MG63 (cell line): ENCODE measurements around the gene IQGAP3. TPM values are rescaled to one million over a fixed set of nuclear protein-coding genes. Genes with fewer than 3 reads are reported as not detected.

Experiments
- DNase-seq: peaks from one replicate; pipeline ENCODE4 v3.0.0-alpha.2; 2020
- H3K27me3 ChIP-seq: fragments of 250-450 bp; sonication (Bioruptor Pico); 2 replicates; pipeline ENCODE4 v1.5.1; 2020; ENCODE audit warnings: mild to moderate bottlenecking, moderate library complexity
- H3K36me3 ChIP-seq: fragments of 250-450 bp; sonication (Bioruptor Pico); 2 replicates; pipeline ENCODE4 v1.5.1; 2020; ENCODE audit warnings: mild to moderate bottlenecking, moderate library complexity
- H3K4me3 ChIP-seq: fragments of 250-450 bp; sonication (Bioruptor Pico); 2 replicates; pipeline ENCODE4 v1.5.1; 2020; ENCODE audit warnings: mild to moderate bottlenecking, moderate library complexity
- H3K9me3 ChIP-seq: fragments of 250-450 bp; sonication (Bioruptor Pico); 2 replicates; pipeline ENCODE4 v1.5.1; 2020; ENCODE audit warnings: mild to moderate bottlenecking, moderate library complexity
- total RNA-seq: library from RNA; depleted of rRNA; stranded (reverse); fragments of >200 nt; shearing (Covaris generic); gene quantifications from 2 replicates; pipeline ENCODE4 v1.2.3, GENCODE V29; 2014; ENCODE audit warnings: low replicate concordance

The IQGAP3 gene
- total RNA-seq, 1 experiment from 2014 or later, result 20.7 TPM

GRCh38 chr1:156490401-156491032, 81.8 kb downstream of the IQGAP3 start:
- no peak for DNase-seq
- Histone ChIP-seq H3K4me3 (no peak overlapping the region), H3K9me3 (no peaks in the 10 kb centered on the region), H3K27me3 (no peaks in the 10 kb centered on the region), H3K36me3 (peaks cover 19% of the 10 kb centered on the region)

- no peak overlapping the region for H3K4me3 ChIP-seq
- H3K27me3 ChIP-seq, result no peaks in the 10 kb centered on the region
- no peak for DNase-seq
- H3K36me3 ChIP-seq, result peaks cover 13% of the 10 kb centered on the region
- H3K9me3 ChIP-seq, result no peaks in the 10 kb centered on the region
Observed at GRCh38 chr1:156489935-156490293, 82.5 kb downstream of the IQGAP3 start.

DNA sequence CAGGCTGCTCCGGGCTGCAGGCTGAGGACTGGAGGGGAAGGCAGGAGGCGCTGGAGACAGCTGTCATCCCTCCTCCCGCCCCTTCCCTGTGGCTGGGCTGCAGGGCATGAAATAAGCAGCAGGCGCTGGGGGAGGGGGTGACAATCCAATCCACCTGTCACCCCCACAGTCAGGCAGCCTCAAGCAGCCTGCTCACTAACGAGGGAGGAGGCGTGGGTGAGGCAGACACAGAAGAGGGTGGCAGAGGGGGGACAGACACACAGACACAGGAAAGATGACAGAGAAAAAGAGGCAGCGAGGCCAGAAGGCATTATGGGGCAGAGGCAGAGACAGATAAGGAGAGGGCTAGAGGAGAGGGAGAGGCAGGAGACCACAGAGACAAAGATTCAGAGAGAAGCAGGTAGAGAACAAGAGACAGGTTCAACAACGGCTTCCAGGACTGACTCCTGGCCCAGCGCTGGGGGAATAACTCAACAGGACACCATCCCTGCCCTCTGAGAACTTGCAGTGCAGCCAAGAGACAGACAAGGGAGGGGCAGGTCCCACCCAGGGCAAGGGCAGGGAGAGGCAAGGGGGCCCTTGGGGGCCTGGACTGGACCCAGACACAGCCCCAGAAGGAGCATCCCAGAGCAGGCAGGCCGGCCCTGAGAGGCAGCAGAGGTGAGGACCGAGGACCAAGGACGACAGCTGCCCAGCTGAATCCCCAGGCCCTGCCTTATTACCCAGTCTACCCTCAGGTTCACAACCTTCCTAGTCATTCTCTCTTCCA, 83.0 kb downstream of the IQGAP3 start:
- Histone ChIP-seq H3K36me3 (peaks cover 10% of the 10 kb centered on the region), H3K4me3 (no peak overlapping the region), H3K27me3 (no peaks in the 10 kb centered on the region), H3K9me3 (no peaks in the 10 kb centered on the region)
- DNase-seq, result no peak

DNA sequence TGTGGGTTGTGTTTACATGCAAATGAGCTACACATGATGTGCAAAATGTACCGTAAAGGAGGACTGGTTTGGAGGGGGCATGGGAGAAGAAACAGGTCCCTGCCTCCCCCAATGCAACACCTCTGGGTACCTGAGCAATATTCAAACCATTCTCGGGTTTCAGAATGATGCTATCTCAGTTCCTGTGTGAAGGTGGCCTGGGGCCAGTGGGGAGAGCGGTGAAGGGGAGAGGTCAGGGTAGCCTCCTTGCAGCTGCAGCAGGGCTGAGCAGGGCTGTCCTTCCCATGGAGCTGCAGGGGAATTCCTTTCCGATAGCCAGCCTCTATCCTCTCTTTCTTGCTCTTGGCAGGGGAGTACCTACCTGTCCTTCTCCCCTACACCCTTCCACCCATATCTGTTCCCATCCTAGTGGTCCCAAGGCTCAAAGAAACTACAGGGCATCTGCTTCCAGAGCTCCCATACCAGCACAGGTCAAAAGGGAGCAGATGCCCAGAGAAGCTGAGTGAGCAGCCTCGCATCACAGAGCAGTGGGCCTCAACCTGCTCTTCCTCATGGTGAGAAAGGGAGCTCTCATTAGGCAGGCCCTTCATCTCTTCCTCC, 83.7 kb downstream of the IQGAP3 start:
- Histone ChIP-seq H3K9me3 (no peaks in the 10 kb centered on the region), H3K4me3 (no peak overlapping the region), H3K36me3 (peaks cover 10% of the 10 kb centered on the region), H3K27me3 (no peaks in the 10 kb centered on the region)
- no peak for DNase-seq

DNA sequence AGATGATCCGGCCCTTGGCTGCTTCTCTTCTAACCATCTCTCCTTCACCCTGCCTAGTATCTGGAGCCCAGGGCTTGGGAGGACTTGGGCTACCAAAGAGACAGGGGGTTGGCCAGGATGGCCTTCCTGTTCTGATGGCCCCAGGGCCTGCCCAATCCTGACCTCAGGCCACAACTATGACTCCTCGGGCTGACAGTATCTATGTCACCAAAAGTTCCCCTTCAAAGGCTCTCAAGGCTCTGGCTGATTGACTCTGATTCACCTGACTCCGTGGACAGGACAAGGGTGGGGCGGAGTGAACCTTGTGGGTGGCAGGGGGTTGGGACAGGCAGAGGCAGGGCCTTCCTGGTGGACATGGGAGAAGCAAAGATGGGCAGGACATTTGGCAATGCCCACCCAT, 84.5 kb downstream of the IQGAP3 start:
- Histone ChIP-seq H3K9me3 (no peaks in the 10 kb centered on the region), H3K27me3 (no peaks in the 10 kb centered on the region), H3K36me3 (peaks cover 14% of the 10 kb centered on the region), H3K4me3 (no peak overlapping the region)
- no peak for DNase-seq

DNA sequence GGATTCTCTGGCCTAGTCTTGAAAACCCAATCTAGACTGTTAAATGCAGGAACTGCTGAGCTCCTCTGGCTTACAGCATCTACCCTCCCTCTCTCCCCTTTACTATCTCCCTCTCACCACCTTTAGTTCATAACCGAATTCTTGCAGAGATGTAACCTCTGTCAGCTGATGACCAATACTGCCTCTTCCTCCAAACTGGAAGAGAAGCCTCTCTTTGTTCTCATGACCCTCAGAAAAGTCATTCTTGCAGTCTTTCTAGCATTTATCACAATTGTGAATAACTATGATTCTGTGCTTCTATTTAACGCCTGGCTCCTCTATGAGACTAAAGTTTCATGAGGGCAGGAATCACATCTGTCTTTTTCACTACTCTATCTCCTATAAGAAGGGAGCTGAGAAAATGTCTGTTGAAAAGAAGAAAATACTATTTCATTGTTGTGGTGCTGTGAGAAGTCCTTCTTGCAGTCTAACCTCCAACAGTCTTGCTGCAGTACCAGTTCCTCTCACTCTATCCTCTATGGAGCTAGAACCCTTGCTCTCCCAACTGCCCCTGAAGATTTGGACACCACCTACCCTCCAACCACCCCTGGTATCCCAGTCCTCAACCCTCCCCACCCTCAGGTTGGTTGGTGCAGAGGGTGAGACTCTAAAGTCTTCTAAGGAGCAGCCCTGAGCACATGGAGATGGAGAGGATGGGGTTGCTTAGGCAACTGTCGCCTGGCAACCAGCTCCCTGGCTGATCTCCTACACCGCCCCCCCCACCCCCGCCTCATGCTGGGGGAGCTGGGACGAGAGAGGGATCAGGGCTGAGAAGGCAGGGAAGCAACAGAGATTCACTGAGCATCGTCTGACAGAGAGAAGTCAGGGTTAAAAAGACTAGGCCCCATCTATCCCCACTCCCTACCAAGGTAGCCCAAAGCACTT, 85.7 kb downstream of the IQGAP3 start:
- Histone ChIP-seq H3K4me3 (no peak overlapping the region), H3K9me3 (no peaks in the 10 kb centered on the region), H3K36me3 (peaks cover 22% of the 10 kb centered on the region), H3K27me3 (no peaks in the 10 kb centered on the region)
- no peak for DNase-seq

- Histone ChIP-seq H3K9me3 (no peaks in the 10 kb centered on the region), H3K36me3 (peaks cover 25% of the 10 kb centered on the region), H3K4me3 (no peak overlapping the region), H3K27me3 (no peaks in the 10 kb centered on the region)
- DNase-seq, result no peak
Observed at GRCh38 chr1:156485984-156486383, 86.4 kb downstream of the IQGAP3 start.

- DNase-seq, result no peak
- H3K9me3 ChIP-seq, result no peaks in the 10 kb centered on the region
- no peaks in the 10 kb centered on the region for H3K27me3 ChIP-seq
- H3K4me3 ChIP-seq, result no peak overlapping the region
- H3K36me3 ChIP-seq, result peaks cover 39% of the 10 kb centered on the region
Observed at GRCh38 chr1:156484480-156485058, 87.8 kb downstream of the IQGAP3 start.

DNA sequence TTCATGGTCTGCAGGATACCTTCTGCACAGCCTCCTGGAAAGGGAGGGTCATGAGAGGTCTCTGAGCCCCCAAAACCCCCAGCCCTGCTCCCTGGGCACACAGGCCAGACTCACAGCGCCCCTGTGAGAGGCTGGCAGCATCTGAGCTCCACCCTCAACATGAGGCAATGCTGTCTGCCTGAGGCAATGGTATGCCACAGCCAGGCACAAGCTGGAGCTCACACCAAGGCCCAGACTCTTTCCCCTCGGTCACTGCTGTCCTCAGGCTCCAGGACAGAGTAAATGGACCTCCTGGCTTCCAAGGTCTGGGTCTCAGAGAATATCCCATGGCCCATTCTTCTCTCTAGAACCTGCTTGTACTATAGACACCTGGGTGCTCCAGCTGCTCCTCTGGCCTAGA, 89.0 kb downstream of the IQGAP3 start:
- Histone ChIP-seq H3K36me3 (peaks cover 50% of the 10 kb centered on the region), H3K9me3 (no peaks in the 10 kb centered on the region), H3K27me3 (no peaks in the 10 kb centered on the region), H3K4me3 (no peak overlapping the region)
- DNase-seq, result no peak

- no peak for DNase-seq
- Histone ChIP-seq H3K4me3 (no peak overlapping the region), H3K36me3 (peaks cover 60% of the 10 kb centered on the region)
Observed at GRCh38 chr1:156482276-156482675, 90.1 kb downstream of the IQGAP3 start.

GRCh38 chr1:156481527-156481926, 90.8 kb downstream of the IQGAP3 start:
- peaks cover 65% of the 10 kb centered on the region for H3K36me3 ChIP-seq
- no peak for DNase-seq
- H3K9me3 ChIP-seq, result no peaks in the 10 kb centered on the region
- H3K27me3 ChIP-seq, result no peaks in the 10 kb centered on the region
- no peak overlapping the region for H3K4me3 ChIP-seq

More at GRCh38 chr1:156482276-156482675, 90.1 kb downstream of the IQGAP3 start:
- H3K9me3 ChIP-seq, result no peaks in the 10 kb centered on the region
- no peaks in the 10 kb centered on the region for H3K27me3 ChIP-seq

GRCh38 chr1:156480411-156481192, 91.8 kb downstream of the IQGAP3 start:
- H3K9me3 ChIP-seq, result no peaks in the 10 kb centered on the region
- no peaks in the 10 kb centered on the region for H3K27me3 ChIP-seq
- DNase-seq, result no peak
- H3K36me3 ChIP-seq, result peaks cover 75% of the 10 kb centered on the region
- H3K4me3 ChIP-seq, result no peak overlapping the region

GRCh38 chr1:156480016-156480370, 92.4 kb downstream of the IQGAP3 start:
- no peak for DNase-seq
- peaks cover 81% of the 10 kb centered on the region for H3K36me3 ChIP-seq
- H3K27me3 ChIP-seq, result no peaks in the 10 kb centered on the region
- no peaks in the 10 kb centered on the region for H3K9me3 ChIP-seq
- H3K4me3 ChIP-seq, result no peak overlapping the region

DNA sequence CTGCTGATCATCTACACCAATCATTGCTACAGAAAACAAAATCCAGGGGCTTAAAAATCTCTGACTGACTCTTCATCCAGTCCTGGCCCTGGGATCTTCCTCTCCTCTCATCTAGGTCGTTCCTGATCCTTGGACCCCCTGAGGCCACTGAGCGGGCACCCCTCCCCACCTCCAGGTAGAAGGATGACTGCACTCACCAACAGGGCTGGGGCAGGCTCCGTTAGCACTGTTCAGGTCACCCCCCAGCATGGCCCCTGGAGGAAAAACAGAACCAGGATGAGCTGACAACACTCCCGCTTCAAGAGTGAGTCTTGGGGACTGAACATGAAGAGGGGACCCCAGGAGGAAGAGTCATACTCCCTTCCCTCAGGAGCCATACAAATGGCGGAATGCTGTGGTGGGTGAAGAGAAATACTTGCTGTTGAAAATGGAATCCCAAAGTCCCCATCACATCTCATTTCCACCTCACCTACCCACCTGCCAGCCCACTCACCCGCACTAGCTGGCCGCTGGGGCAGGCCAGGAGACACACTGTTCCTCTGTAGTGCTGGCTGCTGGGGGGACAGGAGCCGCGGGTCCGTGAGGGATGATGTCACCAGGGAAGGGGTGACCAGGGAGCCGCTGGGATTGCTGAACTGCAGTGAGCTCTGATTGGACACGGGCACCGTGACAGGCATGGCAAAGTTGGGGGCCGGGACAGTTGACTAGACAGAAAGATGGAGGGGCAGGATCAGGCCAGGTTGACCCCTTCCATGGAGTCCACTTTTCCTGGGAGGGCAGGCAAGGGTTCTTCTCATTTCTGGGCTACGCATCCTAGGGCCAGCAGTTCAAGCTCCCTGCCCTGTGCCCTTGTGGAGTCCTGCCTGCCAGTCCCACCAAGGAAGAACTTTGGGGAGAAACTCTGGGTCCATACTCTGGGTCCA, 93.0 kb downstream of the IQGAP3 start:
- DNase-seq, result no peak
- Histone ChIP-seq H3K27me3 (no peaks in the 10 kb centered on the region), H3K9me3 (no peaks in the 10 kb centered on the region), H3K36me3 (peaks cover 85% of the 10 kb centered on the region), H3K4me3 (no peak overlapping the region)

- Histone ChIP-seq H3K27me3 (no peaks in the 10 kb centered on the region), H3K36me3 (peaks cover 94% of the 10 kb centered on the region), H3K4me3 (no peak overlapping the region), H3K9me3 (no peaks in the 10 kb centered on the region)
- no peak for DNase-seq
Observed at GRCh38 chr1:156478250-156478627, 94.1 kb downstream of the IQGAP3 start.
